Fibroblast of skin of scalp (primary cell): Measurements from ENCODE around the gene CCR5AS.
"Not testable (repeated sequence)": the region's sequence is repeated elsewhere in the genome, so short reads cannot be mapped to it uniquely, and the experiment has no call there.

ENCODE experiments used
- DNase-seq: peaks from one replicate; pipeline ENCODE4 v3.0.0-alpha.2; 2013

CCR5AS gene

DNA sequence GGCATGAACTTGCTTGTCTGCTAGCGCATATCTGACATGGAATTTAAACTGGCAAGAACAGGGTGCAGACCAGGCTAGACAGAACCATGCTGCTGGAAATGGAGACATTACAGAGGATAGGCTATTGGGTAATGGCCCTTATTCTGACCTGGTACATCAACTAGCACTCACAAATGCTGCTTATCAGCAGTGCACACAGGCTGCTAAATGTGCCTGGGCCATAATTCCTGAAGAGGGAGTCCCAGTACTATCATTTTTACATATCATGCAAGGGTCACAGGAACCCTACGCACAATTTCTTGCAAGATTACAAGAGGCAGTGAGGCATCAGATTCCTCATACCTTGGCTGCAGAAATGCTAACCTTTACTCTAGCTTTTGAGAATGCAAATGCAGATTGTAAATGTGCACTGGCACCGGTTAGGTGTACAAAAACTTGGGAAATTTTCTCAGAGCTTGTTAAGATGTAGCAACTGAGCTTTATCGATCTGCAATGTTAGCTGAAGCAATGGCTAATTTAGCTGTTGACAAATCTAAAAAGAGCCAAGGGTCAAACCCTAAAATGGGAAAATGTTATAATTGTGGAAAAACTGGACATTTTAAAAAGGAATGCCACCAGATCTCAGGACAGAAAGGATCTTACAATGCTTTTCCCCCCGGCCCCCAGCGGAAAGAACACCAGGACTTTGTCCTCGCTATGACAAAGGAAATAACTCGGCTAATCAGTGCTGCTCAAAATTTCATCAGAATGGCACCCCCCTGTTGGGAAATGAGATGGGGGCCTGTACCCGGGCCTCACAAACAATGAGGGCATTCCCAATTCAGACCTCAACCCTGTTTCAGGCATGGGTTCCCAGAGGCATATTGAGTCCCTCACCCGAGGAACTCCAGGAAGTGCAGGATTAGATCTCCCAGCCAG, 21.3 kb upstream of the CCR5AS start:
- no peak for DNase-seq

DNA sequence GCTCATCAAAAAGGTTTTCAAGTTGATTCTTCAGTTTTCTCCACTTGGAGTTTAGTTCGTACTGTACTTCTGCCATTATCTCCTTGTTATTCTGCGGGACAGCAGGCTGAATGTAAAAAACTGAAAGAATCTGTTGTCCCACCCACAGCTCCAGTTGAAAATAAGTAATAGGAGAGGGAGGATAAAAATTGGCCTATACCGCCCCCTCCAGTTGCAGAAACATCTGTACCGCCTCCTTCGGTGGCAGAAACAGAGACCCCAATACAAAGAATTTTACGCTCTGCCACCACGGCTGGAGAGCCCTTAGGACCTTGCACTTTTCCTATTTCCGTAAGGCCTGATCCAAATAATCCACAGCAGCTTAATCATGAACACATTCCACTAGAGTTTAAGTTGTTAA, 20.5 kb upstream of the CCR5AS start:
- not testable (repeated sequence) for DNase-seq

DNA sequence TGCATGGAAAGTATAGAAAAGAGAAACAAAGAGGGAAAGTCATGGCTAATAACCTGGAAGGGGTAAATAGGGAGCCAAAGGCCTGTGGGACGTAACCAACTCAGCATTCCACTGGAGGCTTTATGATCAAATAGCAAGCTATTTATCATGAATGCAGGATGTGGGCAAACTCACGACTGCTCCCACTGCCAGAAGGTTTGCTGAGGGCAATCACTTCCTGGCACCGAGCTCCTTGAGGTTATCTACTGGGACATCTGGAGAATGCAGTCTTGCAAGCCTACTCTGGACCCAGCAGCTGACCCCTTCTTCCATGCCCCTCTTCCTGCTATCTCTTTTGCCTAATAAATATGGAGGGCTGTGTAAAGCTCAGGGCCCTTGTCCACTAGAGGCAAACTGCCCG, 19.6 kb upstream of the CCR5AS start:
- DNase-seq: not testable (repeated sequence)

DNA sequence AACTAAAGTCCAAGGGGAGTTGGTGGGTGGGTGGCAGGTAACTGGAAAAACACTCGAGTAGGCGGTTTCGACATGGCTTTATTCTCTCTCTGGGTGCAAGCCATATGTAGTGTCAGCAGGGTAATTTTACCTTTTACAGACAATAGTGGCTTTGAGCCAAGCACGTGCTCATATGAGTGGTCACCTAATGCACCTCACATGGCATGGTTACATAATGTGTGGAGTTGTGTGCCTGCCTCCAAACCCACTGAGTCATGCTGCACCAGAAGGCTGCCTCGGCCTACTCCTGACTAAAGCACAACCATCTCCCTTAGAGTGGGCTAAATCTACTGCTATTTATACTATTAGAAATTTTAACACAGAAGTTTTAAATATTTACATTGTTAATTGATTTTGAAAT, 16.7 kb upstream of the CCR5AS start:
- no peak for DNase-seq

DNA sequence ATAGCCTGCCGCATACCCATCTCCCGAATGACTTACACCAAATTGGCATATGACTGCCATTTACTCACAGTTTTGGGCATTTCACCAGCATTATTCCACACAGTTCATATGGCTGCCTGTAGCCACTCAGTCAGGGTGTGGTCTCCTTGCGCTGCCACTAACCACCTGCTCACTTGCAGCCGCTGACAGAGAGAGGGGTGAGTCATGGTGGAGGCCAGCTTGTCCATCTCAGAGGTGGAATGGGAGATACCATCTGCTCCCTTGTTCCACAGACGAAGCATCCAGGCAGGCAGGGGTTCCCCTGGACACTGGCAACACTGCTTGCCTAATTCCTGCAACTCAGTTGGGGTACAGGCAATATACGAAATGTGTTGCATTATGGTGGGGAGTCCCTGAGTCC, 15.8 kb upstream of the CCR5AS start:
- no peak for DNase-seq

DNA sequence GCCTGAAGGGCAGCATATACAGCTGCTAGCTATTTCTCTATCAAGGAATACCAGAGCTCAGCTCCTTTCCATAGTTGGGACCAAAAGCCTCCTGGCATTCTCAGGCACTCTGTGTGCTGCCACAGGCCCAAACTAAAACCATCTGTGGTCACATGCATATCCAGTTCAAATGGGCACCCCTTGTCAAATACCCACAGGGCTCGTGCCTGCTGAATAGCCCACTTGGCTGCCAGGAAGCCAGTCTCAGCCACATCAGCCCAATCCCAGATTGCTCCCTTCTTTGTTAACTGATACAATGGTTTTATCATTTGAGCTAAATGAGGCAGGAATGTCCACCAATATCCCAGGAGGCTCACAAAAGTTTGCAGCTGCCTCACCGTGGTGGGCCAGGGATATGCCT, 14.1 kb upstream of the CCR5AS start:
- no peak for DNase-seq

DNA sequence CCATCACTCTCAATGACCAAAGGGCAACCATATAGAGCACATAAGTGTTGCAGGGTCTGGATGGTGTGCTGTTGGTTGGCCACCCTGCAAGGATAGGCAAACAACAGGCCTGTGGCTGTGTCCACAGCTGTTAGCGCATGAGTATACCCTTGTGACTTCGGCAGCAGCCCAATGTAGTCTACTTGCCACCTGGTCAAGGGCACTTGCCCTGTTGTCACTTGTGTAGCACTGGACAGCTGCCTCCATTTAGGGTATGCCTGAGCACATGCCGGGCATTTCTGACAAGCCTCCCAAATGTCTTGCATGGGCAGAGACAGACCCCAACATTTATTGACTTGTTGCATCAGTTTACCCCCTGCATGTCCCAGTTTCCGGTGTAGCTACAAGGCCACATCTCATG, 12.9 kb upstream of the CCR5AS start:
- no peak for DNase-seq

DNA sequence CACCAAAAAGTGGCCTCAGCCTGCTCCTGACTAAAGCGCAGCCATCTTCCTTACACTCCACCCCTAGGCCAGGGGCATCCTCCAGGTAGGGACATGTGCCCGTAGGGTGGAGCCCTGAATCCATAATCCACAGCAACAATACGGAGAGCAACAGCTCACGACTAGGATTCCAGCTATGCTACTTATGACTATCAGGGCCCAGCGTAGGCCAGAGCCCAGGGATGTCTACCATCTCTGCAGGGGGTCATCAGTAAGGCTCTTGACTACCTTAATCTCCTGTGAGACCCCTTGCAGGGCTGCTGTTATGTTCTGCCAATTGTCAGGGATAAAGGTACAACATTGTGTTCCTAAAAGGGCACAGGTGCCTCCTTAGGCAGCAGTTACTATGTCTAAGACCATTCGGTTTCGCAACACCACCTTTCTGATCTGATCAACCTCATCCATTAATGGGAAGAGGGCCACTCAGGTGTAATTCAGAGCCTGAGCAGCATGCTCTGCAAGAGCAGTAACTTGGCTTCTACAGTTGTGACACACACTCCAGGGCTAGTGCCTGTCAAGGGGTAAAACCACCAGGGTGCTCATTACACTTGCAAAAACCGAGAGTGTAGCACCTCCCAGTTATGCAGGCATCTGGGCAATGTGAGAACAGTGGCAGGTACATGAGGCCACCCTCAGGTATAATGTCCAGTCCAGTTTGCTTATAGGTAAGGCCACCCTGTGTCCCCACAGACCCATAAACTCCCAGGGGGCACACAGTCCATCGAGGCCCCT, 11.2 kb upstream of the CCR5AS start:
- DNase-seq: no peak

DNA sequence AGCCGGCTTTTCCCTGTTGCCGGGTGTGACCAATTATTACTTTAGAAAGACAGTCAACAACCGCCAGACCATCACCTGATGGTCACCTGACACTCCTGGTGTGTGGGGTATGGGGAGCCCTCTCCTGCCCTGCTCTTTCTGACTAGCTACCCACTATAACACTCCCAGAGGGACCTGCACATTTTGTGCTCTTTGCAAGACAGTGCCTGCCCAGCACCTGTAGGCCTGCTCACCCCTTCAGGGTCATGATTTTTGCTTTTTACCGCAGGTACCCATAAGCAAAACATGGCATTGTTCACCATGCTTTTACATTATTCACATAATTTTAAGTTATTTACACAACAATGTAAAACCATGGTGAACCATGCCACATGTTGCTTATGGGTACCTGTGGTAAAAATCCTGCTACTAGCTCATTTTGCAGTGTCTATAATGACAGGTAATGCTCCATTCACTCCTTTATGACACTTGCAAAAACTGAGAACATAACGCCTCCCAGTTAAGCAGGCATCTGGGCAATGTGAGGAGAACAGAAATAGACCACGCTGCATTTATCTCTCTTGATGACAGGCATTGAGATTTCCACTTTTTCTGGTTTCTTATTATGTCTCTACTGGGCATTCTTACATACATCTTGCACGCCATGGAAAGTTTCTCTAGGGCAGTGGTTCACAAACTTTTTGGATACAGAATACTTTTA, 10.1 kb upstream of the CCR5AS start:
- no peak for DNase-seq

DNA sequence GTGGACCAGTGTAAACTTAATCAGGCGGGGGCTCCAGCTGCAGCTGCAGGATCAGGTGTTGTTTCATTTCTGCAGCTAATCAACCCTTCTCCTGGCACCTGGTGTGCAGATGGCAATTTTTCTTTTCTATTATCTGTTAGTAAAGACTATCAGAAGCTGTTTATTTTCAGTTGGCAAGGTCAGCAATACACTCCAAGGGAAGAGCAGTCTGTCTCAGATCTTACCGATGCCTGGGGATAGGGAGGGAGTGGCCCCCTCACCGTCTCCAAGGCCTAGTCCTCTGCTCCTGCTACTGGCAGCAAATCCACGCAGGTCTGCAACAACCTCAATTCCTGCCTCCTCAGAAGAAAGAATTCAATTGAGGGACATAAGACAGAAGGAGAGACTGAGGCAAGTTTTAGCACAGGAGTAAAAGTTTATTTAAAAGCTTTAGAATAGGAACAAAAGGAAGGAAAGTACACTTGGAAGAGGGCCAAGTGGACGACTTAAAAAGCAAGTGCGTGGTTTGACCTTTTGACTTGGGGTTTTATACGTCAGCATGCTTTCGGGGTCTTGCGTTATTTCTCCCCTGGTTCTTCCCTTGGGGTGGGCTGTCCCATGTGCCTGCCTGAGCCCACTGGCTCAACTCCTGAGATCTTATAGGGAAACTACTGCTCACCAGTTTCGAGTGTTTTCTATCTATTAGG, 9.4 kb upstream of the CCR5AS start:
- DNase-seq: no peak

DNA sequence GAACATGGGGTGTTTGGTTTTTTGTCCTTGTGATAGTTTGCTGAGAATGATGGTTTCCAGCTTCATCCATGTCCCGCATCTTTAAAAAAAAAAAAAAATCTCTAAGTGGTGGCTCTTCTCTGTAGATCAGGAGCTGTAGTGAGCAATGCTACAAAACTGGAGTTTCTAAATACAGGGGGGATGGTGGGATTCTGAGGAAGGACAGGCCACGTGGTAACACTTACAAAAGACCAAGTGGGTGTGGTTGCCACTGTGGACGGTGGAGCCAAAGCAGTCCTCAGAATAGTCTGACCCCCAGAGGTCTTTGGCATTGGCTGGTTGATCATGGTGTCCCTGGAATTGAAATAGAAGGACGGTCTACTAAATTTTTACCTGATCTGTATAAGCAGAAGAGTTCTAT, 7.9 kb upstream of the CCR5AS start:
- DNase-seq: no peak

DNA sequence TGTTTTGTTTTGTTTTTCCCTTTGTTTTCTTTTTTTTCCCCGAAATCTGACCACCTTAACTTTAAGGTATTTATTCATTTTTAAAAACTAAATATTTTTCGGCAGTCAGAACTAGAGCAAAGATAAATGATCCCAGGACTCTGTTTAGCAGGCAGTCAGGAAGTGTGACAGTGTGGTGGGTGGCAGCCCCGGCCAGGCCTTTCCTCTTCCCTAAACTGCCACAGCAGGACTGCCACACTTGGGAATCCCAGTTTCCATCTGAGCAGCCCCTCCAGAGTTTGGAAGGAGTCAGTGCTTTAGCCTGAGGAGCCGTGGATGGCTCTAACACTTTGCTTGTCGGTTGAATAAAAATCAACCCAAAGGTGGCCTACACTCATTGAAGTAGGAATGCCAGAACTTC, 7.1 kb upstream of the CCR5AS start:
- DNase-seq: no peak

DNA sequence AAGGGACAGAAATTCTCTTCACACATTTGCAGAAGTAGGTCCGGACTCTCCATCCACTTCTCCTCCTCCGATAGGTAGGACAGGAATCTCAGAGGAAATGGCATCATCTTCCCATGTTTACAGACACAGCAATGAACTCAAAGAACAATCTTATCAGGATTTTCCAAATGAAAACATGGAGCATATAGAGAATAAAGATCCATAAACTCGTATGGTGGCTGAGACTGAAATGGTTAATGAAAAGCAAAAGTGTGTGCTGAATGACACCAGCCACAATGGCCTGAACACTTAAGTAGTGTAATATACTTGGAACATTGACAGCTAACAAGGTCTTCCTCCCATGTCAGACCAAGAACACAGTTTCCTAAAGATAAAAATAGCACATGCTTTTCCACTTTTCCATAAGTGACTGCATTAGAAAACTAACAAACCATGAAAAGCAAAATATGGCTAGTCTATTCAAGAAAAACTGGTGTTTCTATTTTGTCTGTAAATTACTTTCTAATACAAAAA, 6.0 kb upstream of the CCR5AS start:
- no peak for DNase-seq

DNA sequence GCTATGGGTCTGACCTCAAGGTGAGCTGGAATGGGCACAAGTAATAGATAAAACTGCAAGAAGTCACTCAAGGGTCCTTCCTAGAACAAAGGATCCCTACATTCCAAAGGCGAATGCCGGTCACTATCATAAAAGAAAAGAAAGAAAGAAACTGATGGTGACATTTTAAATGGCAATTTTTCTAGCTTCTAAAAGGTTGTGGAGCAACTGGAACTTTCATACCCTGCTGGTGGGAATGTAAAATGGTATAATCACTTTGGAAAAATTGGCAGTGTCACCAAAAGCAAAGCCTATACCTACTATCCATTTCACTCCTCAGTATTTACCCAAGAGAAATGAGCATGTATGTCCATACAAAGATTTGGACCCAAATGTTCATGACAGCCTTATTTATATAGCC, 4.4 kb upstream of the CCR5AS start:
- no peak for DNase-seq

DNA sequence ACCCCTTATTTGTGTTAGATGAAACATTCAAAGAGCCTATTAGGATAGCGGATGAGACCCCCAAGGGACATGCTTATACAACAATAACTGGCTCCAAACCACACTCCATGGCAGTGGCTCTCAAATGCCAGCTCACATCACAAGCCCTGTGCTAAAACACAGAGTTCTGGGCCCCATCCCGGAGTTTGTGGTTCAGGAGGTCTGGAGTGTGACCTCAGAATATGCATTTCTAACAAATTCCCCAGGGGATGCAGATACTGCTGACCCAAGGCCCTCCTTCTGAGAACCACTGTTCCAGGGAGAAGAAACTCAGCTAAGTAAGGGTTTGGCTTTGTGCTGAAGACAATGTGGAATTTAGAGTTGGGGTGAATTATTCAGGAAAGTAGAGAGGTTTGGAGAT, 3.8 kb upstream of the CCR5AS start:
- peak; percentile 27 for DNase-seq

DNA sequence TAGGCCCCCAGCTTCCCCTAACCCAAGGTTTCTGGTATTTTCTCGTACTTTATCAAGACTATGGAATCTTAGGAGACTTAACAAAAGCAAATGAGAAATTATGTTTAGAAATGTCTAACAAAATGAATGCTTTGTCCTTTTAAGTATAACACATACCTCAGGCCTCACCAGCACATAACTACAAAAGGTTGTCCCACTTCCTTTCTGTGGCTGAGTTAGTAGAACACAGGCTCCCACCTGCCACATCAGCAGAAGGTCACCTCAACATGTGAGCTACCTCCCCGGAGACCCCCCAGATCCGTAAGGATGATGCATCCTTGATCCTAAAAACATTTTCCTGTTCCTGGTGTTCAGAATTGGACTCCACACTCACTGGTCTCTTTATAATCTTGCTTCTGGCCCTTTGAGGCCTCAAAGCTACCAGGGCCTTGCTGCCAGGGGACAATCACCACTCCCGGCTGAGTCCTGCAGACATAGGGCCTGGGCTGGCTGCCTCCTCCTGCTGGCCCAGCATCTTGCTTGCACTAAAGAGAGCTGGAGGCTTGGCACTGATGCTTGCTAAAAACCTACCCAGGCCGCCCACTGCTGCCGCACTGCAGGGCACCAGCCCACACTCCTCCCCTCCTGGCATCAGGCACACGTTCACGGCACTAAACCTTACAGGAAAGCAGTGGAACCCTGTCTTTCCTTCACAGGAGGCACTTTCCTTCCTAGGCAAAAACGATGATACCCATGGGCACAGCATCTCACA, 3.0 kb upstream of the CCR5AS start:
- DNase-seq: no peak

DNA sequence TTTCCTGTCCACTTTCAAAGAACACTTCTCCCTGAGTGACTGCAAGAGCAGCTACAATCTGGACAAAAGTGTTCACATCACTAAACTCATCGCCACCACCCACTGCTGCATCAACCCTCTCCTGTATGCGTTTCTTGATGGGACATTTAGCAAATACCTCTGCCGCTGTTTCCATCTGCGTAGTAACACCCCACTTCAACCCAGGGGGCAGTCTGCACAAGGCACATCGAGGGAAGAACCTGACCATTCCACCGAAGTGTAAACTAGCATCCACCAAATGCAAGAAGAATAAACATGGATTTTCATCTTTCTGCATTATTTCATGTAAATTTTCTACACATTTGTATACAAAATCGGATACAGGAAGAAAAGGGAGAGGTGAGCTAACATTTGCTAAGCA, 2.0 kb upstream of the CCR5AS start:
- no peak for DNase-seq

DNA sequence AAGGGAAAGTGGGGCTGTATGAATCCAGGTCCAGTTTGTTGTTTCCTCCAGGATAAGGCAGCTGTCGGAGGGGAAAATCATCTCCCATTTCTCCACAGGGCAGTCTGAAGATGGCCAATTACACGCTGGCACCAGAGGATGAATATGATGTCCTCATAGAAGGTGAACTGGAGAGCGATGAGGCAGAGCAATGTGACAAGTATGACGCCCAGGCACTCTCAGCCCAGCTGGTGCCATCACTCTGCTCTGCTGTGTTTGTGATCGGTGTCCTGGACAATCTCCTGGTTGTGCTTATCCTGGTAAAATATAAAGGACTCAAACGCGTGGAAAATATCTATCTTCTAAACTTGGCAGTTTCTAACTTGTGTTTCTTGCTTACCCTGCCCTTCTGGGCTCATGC, 1.1 kb upstream of the CCR5AS start:
- DNase-seq: no peak

DNA sequence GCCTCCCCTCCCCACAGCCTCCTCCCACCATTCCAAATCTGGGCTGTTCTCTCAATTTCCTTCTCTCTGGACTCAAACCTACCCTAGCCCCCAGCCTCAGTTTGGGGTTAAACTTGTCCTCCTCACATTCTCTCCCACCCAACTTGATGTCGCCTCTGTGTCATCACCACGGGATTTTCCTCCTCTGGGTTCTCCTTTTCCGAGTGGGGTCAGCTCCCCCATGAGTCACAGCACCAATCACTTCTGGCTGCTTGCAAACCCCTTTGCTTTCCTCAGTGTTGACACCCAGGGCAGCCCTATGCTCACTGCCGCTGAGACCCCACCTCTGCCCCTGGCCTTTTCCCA, 451 bp downstream of the CCR5AS start:
- DNase-seq: no peak

DNA sequence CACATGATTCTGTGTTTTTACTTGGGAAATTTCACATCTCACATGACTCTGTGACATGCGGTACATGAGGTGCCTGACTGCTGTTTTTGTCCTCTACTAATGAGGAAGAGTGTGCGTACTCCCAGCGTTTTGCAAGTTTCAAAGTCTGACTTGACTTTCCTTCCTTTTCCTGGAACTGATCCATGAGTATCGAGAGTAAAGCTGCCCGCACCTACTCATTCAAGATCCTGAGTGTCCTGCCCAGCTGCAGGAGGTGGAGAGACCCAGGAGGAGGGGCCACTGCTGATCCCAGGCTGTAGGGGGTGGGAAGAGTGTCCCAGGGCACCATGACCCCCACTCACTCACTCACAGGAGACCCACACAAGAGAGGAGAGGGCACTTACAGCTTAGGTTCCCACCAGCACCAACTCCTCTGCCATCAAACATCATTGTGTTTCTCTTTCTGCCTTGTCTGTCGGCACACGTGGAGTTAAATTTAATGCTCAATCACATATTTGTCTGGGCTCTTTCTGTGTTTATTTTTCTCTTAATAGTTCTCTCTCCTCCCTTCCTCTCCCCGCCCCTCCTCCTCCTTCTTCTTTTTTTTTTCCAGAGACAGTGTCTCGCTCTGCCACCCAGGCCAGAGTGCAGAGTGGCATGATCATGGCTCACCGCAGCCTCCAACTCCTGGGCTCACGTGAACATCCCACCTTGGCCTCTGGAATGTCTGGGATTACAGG, 1.4 kb downstream of the CCR5AS start:
- DNase-seq: no peak

DNA sequence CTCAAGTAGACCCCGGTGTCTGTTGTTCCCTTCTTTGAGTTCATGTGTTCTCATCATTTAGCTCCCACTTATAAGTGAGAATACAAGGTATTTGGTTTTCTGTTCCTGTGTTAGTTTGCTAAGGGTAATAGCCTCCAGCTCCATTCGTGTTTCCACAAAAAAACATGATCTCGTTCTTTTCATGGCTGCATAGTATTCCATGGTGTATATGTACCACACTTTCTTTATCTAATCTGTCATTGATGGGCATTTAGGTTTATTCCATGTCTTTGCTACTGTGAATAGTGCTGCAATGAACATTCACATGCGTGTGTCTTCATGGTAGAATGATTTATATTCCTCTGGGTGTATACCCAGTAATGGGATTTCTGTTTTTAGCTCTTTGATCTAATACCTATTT, 4.0 kb downstream of the CCR5AS start:
- not testable (repeated sequence) for DNase-seq
